Fibroblast of pulmonary artery (primary cell): ENCODE results near the gene HJV.

Experiments
- DNase-seq: peaks from one replicate; pipeline ENCODE4 v3.0.0-alpha.2; 2010; ENCODE audit warnings: low read depth
- H3K4me3 ChIP-seq: replicated peaks from 2 replicates; pipeline ENCODE4 v1.5.1; 2011; ENCODE audit warnings: low read depth, mild to moderate bottlenecking, control low read depth, low read length, moderate library complexity
- CTCF ChIP-seq: IDR thresholded peaks from 2 replicates; pipeline ENCODE4 v1.5.1; 2011; ENCODE audit warnings: mild to moderate bottlenecking, control low read depth, low read length, inconsistent platforms; ENCODE audit errors: missing control alignments

HJV gene

GRCh38 chr1:146022403-146023127, 1.0 kb upstream of the HJV start:
- DNase-seq: no peak
- no peak for TF ChIP-seq CTCF
- H3K4me3 ChIP-seq: no peak overlapping the region

- DNase-seq: no peak
- no peak for TF ChIP-seq CTCF
- H3K4me3 ChIP-seq: no peak overlapping the region
Measured at GRCh38 chr1:146021050-146021445, 487 bp downstream of the HJV start.

- TF ChIP-seq CTCF: no peak
- H3K4me3 ChIP-seq: no peak overlapping the region
- no peak for DNase-seq
Measured at GRCh38 chr1:146020058-146021049, 1.2 kb downstream of the HJV start.

GRCh38 chr1:146019231-146020057, 2.1 kb downstream of the HJV start:
- DNase-seq: no peak
- no peak for TF ChIP-seq CTCF
- H3K4me3 ChIP-seq: no peak overlapping the region

- DNase-seq: no peak
- H3K4me3 ChIP-seq: no peak overlapping the region
- TF ChIP-seq CTCF: no peak
Measured at GRCh38 chr1:146016891-146017290, 4.6 kb downstream of the HJV start.

- DNase-seq: no peak
- H3K4me3 ChIP-seq: no peak overlapping the region
- no peak for TF ChIP-seq CTCF
Measured at GRCh38 chr1:146013559-146013922, 8.0 kb downstream of the HJV start.
